Stimulated activated CD8-positive, alpha-beta memory T cell treated with anti-CD3 and anti-CD28 coated beads, Interleukin-2, amount 100 ng/mL, for 48 hours (primary cell): ENCODE data around the gene SLC4A3.

Source experiments
- DNase-seq, 2 donors: peaks; one replicate each; pipeline ENCODE4 v3.0.0-alpha.2; 2020; ENCODE audit warnings: low read depth in 2 of 2

The SLC4A3 gene

GRCh38 chr2:219613461-219614070, 13.9 kb upstream of the SLC4A3 start:
- no peak for DNase-seq

DNA sequence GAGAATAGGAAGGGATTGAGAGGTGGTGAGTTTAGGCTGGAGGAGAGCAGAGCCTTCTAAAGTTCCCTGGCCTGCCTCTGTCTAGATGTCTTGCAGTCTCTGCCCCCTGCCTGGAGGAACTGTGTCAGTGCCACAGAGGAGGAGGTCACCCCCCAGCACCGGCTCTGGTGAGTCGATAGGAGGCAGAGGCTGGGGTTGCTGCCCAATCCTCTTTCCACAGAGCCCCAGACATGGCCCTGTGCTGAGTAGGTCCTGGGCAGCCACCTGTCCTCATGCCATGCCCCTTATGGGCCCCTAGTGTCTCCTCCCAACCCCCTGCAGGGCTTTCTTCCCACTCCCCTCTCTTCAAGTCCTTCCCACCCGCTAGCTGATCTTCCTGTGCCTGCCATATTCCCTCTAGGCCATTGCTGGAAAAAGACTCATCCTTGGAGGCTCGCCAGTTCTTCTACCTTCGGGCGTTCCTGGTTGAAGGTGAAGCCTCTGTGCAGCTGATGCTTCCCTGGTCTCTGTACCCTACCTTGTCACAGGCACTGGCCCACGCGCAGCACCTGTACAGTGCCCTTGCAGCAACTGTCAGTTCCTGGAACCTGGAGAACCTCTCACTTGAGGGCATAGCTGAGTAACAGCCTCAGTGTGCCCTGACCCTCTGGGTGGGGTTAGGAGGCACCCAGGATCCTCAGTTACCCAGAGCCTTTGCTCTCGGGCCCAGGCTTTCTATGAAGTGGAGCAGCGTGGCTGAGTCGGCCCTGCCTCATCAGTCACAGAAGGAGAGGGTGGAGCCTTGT, 13.2 kb upstream of the SLC4A3 start:
- no peak for DNase-seq

GRCh38 chr2:219615036-219615435, 12.4 kb upstream of the SLC4A3 start:
- DNase-seq, result no peak

- DNase-seq, result no peak
Observed at GRCh38 chr2:219615894-219616293, 11.5 kb upstream of the SLC4A3 start.

DNA sequence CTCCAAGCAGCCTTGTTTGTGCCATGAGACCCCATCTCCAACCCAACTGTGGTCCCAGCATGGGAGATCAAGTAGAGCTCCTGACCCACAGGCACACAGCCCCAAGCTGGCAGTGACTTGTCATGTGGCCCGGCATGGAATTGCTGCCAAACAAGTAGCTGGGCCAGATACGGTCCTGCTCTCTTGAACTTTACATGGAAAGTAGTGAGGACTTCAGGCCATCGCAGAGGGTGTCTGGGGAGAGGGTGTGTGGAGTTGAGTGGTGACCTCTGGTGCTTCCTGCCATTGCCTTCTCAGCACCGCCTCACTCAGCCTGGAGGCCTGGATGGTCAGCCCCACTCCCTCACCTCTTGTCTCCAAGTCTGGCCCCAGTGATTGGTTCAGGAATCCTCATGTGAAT, 10.9 kb upstream of the SLC4A3 start:
- no peak for DNase-seq

GRCh38 chr2:219618733-219619122, 8.7 kb upstream of the SLC4A3 start:
- no peak for DNase-seq

DNA sequence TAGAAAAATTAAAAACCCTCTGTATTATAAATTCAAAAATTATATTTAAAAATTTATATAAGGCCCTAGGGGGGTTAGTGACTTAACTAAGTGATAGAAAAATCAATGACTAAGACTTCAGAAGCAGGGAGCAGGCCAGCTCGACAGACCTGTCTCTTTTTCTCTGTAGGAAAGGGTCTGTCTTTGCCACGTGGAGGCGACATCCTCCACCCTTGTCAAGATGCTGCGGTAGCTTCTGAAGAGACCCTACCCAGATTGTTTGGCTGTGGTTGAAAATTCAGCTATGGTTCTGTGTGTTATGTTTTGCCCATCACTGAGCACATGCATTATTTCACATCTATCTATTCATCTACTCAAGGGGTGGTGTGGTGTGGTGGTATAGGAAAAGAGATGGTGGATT, 8.2 kb upstream of the SLC4A3 start:
- DNase-seq, result no peak

DNA sequence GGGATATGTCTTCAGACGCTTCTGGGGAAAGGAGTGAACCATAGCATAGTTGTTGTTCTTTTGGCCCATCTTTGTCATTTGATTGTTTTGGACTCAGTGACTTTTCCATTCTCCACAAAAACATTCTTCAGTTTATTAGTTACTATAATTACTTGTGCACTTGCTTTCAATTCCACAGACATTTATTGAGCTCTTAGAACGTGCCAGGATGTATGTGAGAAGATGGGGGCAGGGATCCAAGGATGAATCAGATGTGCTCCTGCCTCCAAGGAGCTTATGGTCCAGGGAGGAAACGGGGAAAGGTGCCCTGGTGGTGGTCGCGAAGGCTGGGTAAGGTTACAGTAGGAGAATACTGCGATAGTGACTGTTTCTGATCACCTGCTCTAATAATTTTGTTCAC, 6.9 kb upstream of the SLC4A3 start:
- no peak for DNase-seq

DNA sequence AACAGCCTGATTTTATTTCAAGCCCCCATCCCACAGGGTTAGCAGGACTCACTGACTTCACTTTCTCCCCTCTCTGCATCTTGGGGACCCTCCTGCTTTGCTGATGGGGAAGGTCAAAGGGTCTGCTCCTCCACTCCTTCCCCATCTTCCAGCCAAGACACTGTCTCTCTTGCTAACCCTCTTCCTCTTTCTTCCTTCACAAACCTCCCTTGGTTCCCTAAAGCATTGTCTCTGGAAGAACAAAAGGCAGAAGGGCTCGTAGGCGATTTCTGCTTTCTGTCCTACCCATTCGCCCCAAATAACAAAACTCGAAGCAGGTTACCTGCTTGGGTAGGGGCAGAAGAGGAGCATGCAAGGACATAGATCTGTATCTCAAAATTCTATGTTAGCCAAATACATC, 5.5 kb upstream of the SLC4A3 start:
- DNase-seq, result no peak

DNA sequence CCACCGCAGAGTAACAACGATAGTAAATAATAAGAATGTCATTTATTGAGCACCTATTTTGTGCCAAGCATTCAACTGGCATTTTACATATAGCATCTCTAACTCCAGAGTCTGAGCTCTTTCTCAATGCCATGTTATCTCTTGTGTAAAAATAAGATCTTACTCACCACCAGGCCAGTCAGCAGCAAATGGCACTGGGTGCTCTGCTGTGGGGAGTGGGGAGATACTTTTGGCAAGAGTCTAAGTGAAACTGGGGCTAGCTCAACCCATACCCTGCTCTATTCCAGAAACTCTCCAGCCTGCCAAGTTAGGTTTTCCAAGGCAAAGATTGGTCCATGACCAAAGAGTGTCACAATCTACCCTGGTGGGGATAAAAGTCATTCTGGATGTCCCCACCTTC, 5.0 kb upstream of the SLC4A3 start:
- no peak for DNase-seq

GRCh38 chr2:219624565-219624964, 2.9 kb upstream of the SLC4A3 start:
- DNase-seq, result no peak

GRCh38 chr2:219625179-219625578, 2.3 kb upstream of the SLC4A3 start:
- DNase-seq, result no peak

GRCh38 chr2:219626540-219626939, 890 bp upstream of the SLC4A3 start:
- DNase-seq, result no peak

- DNase-seq, result no peak
Observed at GRCh38 chr2:219628235-219628985, 980 bp downstream of the SLC4A3 start.

GRCh38 chr2:219628986-219629901, 1.8 kb downstream of the SLC4A3 start:
- no peak for DNase-seq

DNA sequence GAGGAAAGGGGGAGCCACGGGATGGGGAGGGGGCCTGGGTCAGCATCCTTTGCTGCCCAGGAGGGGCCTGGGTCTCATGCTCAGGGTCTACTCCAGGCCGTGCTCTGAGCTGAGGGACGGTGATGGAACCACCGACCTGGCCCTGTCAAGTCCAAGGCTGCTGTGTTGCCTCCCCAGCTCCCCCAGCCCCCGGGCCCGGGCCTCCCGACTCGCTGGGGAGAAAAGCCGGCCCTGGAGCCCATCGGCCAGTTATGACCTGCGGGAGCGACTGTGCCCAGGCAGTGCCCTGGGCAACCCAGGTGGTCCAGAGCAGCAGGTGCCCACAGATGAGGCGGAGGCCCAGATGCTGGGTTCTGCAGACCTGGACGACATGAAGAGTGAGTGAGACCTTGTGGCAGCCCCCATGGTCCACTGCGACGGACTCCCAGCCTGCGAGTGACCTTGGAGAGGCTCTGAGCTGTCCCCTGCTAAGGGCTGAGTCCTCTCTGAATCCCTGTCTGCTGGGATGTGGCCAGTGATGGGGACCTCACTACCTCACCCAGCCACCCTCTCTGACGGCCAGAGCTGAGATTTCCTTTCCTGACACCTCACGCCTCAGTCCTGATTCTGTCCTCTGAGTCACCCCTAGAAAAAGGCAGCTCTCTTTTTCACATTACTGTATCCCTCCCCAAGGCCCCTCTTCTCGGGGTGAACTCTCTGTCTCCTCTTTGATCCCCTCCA, 2.7 kb downstream of the SLC4A3 start:
- DNase-seq, result no peak

GRCh38 chr2:219630770-219631405, 3.5 kb downstream of the SLC4A3 start:
- DNase-seq, result no peak

DNA sequence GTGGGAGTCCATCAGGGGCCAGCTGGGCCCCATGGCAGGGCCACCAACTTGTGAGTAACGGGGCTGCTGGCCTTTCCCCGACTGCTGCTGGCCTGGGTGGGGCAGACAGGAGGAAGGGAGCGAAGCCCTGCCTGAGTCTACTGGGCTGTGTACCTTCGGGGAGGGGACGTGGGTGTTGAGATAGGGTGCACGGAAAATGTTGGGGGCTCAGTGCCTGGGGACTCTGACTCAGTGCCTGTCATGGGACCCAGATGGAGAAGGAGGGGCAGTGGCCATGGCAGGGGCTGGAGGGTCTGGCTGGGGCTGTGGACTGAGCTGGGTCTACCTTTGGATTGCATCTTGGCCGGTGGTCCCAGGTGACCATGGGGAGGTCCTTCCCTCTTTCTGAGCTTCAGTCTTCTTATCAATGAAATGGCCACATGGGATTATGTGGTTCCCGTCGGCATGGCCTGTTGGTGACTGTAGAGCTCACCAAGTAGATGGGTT, 4.0 kb downstream of the SLC4A3 start:
- DNase-seq, result no peak

DNA sequence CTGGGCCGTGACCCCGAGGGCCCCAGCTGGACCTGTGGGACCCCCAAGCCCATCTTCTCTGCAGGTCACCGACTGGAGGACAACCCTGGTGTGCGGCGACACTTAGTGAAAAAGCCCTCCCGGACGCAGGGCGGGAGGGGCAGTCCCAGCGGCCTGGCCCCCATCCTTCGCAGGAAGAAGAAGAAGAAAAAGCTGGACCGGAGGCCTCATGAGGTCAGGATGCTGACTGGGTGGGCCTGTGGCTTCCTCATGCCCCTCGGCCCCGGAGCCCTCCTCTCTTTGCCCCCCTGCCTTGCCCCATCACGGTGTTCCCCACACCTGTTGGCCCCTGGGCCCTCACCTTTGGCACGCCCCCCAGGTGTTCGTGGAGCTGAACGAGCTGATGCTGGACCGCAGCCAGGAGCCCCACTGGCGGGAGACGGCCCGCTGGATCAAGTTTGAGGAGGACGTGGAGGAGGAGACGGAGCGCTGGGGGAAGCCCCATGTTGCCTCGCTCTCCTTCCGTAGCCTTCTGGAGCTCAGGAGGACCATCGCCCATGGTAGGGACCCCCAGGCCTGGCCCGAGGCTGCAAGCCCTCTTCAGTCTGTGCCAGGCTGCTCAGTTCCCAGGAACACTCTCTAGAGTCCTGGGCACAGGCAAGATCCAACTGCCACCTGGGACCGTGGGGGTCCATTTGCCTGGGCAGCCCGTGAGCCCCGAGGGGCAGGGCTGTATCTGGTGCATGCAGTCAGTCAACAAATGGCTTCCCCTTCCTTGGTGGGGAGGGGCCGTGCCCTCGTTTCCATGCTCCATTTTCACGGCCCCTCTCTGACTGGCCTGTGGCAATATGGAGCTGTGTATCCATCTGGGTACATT, 4.7 kb downstream of the SLC4A3 start:
- DNase-seq, result no peak

DNA sequence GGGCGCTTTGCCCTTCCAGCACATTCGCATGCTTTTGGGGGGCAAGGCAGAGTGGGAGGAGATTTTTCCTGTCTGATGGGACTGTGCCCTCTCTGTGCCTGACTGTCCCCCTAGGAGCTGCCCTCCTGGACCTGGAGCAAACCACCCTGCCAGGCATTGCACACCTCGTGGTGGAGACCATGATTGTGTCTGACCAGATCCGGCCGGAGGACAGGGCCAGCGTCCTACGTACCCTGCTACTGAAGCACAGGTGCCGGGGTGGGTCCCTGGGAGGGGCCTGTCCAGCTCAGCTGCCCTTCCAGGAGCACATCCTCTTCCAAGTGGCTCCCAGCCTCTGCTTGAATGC, 5.3 kb downstream of the SLC4A3 start:
- DNase-seq, result no peak
